ENCODE results near the gene SCG2. TPM values are rescaled to one million over a fixed set of nuclear protein-coding genes. Genes with fewer than 3 reads are reported as not detected.

SCG2 gene
- total RNA-seq, 1 experiment from 2014 or later: 19.8 TPM

DNA sequence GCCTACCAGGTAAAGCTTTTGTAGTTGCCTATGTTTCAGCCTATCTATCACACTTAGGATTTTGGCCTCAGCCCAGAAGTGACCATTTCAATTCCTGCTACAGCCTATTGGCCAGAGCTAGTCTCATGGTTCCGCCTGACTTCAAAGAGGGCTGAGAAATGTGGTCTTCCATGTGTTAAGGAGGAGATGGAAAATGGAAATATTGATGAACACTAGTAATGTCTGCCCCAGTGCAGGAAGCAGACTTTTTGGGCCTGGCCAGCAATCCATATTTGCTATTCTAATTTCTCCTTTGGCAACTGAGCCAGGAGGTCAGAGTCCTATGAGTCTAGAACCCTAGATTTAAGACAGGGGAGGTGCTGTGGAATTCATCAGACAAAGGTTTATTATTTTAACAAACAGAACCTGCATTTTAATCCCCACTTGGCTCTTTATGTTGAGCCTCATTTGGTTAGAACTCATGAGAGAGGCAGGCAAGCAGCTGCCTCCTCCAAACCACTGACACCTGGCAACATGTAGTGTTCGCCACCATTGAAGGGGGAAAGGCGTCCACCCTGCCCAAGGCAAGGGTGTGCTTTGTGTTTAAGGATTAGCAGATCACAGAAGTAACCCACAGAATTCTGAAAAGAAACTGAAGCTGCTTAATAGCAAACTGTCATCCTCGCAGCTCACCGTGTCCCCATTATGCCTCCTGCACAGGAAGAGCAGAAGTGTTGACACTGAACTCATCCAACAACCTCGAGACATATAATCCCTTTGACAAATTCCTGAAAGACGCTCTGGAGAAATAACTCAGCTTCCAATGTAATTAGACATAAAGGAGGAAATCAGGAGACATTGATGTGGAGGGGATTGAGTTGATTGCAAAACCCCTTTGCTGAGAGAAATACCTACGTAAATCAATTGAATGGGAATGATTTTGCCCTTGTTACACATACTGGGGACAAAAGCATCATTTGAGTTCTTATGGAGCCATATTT lies 47.7 kb upstream of the SCG2 start:
- H3K79me2 ChIP-seq (ENCODE audit: insufficient read depth, low read length): no peaks in the 10 kb centered on the region
- H3K4me3 ChIP-seq (replicated peaks in 1 of 2; ENCODE audit: low read depth in 1 of 2, low read length in 2 of 2): no peak overlapping the region
- no peak overlapping the region for H3K9ac ChIP-seq (ENCODE audit: low read length)
- DNase-seq (ENCODE audit: low read depth, low spot score) (no peak), ATAC-seq (no peak)
- TF ChIP-seq SIN3A (IDR thresholded peaks at IDR 0.05; ENCODE audit: low read depth) (no peak), ELF1 (IDR thresholded peaks at IDR 0.05; ENCODE audit: borderline replicate concordance, low read depth) (no peak), JUND (IDR thresholded peaks at IDR 0.05) (no peak), FOSL1 (IDR thresholded peaks at IDR 0.05; ENCODE audit: low read depth) (no peak), CBX3 (IDR thresholded peaks at IDR 0.05; ENCODE audit: low read depth) (no peak), EZH2phosphoT487 (IDR thresholded peaks at IDR 0.05; ENCODE audit: borderline replicate concordance) (no peak), CEBPB (IDR thresholded peaks at IDR 0.05; ENCODE audit: low read depth) (no peak), ZNF274 (IDR thresholded peaks at IDR 0.05; ENCODE audit: low read depth, low read length) (no peak), RAD21 (IDR thresholded peaks at IDR 0.05; ENCODE audit: low read depth) (no peak), ZFX (IDR thresholded peaks at IDR 0.05) (no peak), EZH2 (IDR thresholded peaks at IDR 0.05) (no peak), POLR2AphosphoS5 (IDR thresholded peaks at IDR 0.05; ENCODE audit: low read depth, low read length) (no peak)
- TF ChIP-seq, protein P1, sequence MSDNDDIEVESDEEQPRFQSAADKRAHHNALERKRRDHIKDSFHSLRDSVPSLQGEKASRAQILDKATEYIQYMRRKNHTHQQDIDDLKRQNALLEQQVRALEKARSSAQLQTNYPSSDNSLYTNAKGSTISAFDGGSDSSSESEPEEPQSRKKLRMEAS (IDR thresholded peaks at IDR 0.05): no peak
- TF ChIP-seq, protein P2, sequence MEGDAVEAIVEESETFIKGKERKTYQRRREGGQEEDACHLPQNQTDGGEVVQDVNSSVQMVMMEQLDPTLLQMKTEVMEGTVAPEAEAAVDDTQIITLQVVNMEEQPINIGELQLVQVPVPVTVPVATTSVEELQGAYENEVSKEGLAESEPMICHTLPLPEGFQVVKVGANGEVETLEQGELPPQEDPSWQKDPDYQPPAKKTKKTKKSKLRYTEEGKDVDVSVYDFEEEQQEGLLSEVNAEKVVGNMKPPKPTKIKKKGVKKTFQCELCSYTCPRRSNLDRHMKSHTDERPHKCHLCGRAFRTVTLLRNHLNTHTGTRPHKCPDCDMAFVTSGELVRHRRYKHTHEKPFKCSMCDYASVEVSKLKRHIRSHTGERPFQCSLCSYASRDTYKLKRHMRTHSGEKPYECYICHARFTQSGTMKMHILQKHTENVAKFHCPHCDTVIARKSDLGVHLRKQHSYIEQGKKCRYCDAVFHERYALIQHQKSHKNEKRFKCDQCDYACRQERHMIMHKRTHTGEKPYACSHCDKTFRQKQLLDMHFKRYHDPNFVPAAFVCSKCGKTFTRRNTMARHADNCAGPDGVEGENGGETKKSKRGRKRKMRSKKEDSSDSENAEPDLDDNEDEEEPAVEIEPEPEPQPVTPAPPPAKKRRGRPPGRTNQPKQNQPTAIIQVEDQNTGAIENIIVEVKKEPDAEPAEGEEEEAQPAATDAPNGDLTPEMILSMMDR (IDR thresholded peaks at IDR 0.05 in 2 of 3, conservative IDR thresholded peaks at IDR 0.05 in 1 of 3; ENCODE audit: borderline replicate concordance in 1 of 3, insufficient read depth in 1 of 3, low read depth in 2 of 3, low read length in 2 of 3): no peak
- TF ChIP-seq, protein P3, sequence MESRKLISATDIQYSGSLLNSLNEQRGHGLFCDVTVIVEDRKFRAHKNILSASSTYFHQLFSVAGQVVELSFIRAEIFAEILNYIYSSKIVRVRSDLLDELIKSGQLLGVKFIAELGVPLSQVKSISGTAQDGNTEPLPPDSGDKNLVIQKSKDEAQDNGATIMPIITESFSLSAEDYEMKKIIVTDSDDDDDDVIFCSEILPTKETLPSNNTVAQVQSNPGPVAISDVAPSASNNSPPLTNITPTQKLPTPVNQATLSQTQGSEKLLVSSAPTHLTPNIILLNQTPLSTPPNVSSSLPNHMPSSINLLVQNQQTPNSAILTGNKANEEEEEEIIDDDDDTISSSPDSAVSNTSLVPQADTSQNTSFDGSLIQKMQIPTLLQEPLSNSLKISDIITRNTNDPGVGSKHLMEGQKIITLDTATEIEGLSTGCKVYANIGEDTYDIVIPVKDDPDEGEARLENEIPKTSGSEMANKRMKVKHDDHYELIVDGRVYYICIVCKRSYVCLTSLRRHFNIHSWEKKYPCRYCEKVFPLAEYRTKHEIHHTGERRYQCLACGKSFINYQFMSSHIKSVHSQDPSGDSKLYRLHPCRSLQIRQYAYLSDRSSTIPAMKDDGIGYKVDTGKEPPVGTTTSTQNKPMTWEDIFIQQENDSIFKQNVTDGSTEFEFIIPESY (IDR thresholded peaks at IDR 0.05; ENCODE audit: extremely low read depth, insufficient replicate concordance, low read length): no peak
- TF ChIP-seq, protein P4, sequence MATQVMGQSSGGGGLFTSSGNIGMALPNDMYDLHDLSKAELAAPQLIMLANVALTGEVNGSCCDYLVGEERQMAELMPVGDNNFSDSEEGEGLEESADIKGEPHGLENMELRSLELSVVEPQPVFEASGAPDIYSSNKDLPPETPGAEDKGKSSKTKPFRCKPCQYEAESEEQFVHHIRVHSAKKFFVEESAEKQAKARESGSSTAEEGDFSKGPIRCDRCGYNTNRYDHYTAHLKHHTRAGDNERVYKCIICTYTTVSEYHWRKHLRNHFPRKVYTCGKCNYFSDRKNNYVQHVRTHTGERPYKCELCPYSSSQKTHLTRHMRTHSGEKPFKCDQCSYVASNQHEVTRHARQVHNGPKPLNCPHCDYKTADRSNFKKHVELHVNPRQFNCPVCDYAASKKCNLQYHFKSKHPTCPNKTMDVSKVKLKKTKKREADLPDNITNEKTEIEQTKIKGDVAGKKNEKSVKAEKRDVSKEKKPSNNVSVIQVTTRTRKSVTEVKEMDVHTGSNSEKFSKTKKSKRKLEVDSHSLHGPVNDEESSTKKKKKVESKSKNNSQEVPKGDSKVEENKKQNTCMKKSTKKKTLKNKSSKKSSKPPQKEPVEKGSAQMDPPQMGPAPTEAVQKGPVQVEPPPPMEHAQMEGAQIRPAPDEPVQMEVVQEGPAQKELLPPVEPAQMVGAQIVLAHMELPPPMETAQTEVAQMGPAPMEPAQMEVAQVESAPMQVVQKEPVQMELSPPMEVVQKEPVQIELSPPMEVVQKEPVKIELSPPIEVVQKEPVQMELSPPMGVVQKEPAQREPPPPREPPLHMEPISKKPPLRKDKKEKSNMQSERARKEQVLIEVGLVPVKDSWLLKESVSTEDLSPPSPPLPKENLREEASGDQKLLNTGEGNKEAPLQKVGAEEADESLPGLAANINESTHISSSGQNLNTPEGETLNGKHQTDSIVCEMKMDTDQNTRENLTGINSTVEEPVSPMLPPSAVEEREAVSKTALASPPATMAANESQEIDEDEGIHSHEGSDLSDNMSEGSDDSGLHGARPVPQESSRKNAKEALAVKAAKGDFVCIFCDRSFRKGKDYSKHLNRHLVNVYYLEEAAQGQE (IDR thresholded peaks at IDR 0.05; ENCODE audit: low read depth): no peak
- TF ChIP-seq, protein P5, sequence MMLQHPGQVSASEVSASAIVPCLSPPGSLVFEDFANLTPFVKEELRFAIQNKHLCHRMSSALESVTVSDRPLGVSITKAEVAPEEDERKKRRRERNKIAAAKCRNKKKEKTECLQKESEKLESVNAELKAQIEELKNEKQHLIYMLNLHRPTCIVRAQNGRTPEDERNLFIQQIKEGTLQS (IDR thresholded peaks at IDR 0.05): no peak
- no peaks in the 10 kb centered on the region for H4K20me1 ChIP-seq (ENCODE audit: insufficient read depth)
- H3K4me1 ChIP-seq (ENCODE audit: control insufficient read depth in 1 of 2, insufficient read depth in 2 of 2, low read length in 2 of 2): peaks cover 3 to 17% of the 10 kb centered on the region in 2 experiments; a peak in 2 of 4 replicates
- no peaks in the 10 kb centered on the region for H3K9me3 ChIP-seq (ENCODE audit: control insufficient read depth in 1 of 2, insufficient read depth in 1 of 2, low read depth in 1 of 2, low read length in 2 of 2)
- no peak overlapping the region for H3K27ac ChIP-seq (ENCODE audit: low read depth, low read length)
- no peaks in the 10 kb centered on the region for H3K9me2 ChIP-seq (ENCODE audit: insufficient read depth)
- intact Hi-C loops (cut with micrococcal nuclease): no loop called here
- RAD21 ChIA-PET (ENCODE audit: low non-redundant PET in 1 of 2, low total read pairs in 2 of 2, uncharacterized antibody in 2 of 2, unreplicated experiment in 2 of 2): no interaction called here
- H2AFZ ChIP-seq (ENCODE audit: low read depth, low read length, poor library complexity, severe bottlenecking): no peak overlapping the region
- CTCF ChIA-PET: no interaction called here
- H3K36me3 ChIP-seq (ENCODE audit: control insufficient read depth in 1 of 2, insufficient read depth in 2 of 2, low read length in 2 of 2): no peaks in the 10 kb centered on the region
- POLR2A ChIA-PET: no interaction called here
- H3K27me3 ChIP-seq (ENCODE audit: insufficient read depth, low read length): no peaks in the 10 kb centered on the region
- H3K4me2 ChIP-seq (ENCODE audit: low read length): no peak overlapping the region
- BruUV-seq (replicated peaks): no TSS peak
